Endothelial cell of hepatic sinusoid (primary cell): ENCODE data around the gene LYPD6B.

Experiments
- in situ Hi-C: cut with HindIII; loops from 2 replicates; pipeline ENCODE4 v1.10.0; 2017; ENCODE audit warnings: low sequenced_read_pairs

The LYPD6B gene

GRCh38 chr2:149039213-149039724 is 770 bp downstream of the LYPD6B start:
- in situ Hi-C loops, result no loop called here

- in situ Hi-C loops, result no loop called here
These were observed 2.0 kb downstream of the LYPD6B start for GRCh38 chr2:149040451-149040850.

- in situ Hi-C loops, result no loop called here
These were observed 3.0 kb downstream of the LYPD6B start for GRCh38 chr2:149041482-149041881.

- in situ Hi-C loops, result no loop called here
These were observed 4.4 kb downstream of the LYPD6B start for GRCh38 chr2:149042881-149043280.

- in situ Hi-C loops, result no loop called here
These were observed 6.0 kb downstream of the LYPD6B start for GRCh38 chr2:149044500-149044899.

- in situ Hi-C loops, result no loop called here
These were observed 8.6 kb downstream of the LYPD6B start for GRCh38 chr2:149047118-149047517.

- in situ Hi-C loops, result no loop called here
These were observed 10.6 kb downstream of the LYPD6B start for GRCh38 chr2:149049142-149049541.

GRCh38 chr2:149050188-149050587 is 11.7 kb downstream of the LYPD6B start:
- in situ Hi-C loops, result no loop called here

GRCh38 chr2:149055751-149056150 is 17.3 kb downstream of the LYPD6B start:
- in situ Hi-C loops, result loop anchor here (5.0 kb wide), 1 partner anchor 52 kb away; no protein-coding TSS in a partner anchor

- in situ Hi-C loops, result loop anchor here (5.0 kb wide), 1 partner anchor 51 kb away; no protein-coding TSS in a partner anchor
These were observed 18.2 kb downstream of the LYPD6B start for GRCh38 chr2:149056541-149057255.

GRCh38 chr2:149057401-149057800 is 18.9 kb downstream of the LYPD6B start:
- in situ Hi-C loops, result loop anchor here (5.0 kb wide), 1 partner anchor 50 kb away; no protein-coding TSS in a partner anchor

GRCh38 chr2:149058936-149059335 is 20.4 kb downstream of the LYPD6B start:
- in situ Hi-C loops, result loop anchor here (5.0 kb wide), 1 partner anchor 48 kb away; no protein-coding TSS in a partner anchor

- in situ Hi-C loops, result loop anchor here (5.0 kb wide), 1 partner anchor 47 kb away; no protein-coding TSS in a partner anchor
These were observed 21.3 kb downstream of the LYPD6B start for GRCh38 chr2:149059822-149060221.

- in situ Hi-C loops, result no loop called here
These were observed 22.7 kb downstream of the LYPD6B start for GRCh38 chr2:149061133-149061745.

GRCh38 chr2:149062531-149062930 is 24.0 kb downstream of the LYPD6B start:
- in situ Hi-C loops, result no loop called here

GRCh38 chr2:149063177-149063576 is 24.7 kb downstream of the LYPD6B start:
- in situ Hi-C loops, result no loop called here

- in situ Hi-C loops, result no loop called here
These were observed 25.9 kb downstream of the LYPD6B start for GRCh38 chr2:149064365-149064841.

- in situ Hi-C loops, result no loop called here
These were observed 26.5 kb downstream of the LYPD6B start for GRCh38 chr2:149064856-149065630.

GRCh38 chr2:149068225-149068995 is 29.9 kb downstream of the LYPD6B start:
- in situ Hi-C loops, result no loop called here
